ENCODE data around the gene KAT6B.

KAT6B gene

GRCh38 chr10:75072727-75073126 lies 246.3 kb downstream of the KAT6B start:
- TF ChIP-seq ZFX (IDR thresholded peaks at IDR 0.05; ENCODE audit: borderline replicate concordance) = no peak
- TF ChIP-seq CTCF (IDR thresholded peaks at IDR 0.05) = no peak
- no peak overlapping the region for H3K27ac ChIP-seq

DNA sequence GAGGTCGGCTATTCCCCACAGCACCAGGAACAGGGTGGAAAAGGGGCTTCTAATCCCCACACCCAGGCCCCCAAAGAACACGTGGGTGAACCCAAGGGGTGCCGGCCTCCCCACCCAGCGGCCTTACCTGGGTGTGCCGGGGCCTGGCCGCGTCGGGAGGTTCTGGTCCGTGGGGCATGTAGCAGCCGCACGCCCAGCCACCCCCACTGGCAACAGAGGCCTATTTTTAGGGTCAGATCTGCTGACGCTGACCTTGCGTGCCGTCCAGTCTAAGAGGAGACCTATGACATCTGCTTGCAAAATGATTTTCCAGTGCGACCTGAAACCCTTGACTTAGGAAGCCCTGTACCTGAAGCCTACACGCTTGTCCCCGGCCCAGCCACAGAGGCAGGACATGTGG lies 247.0 kb downstream of the KAT6B start:
- H3K27ac ChIP-seq = no peak overlapping the region
- no peak for TF ChIP-seq CTCF (IDR thresholded peaks at IDR 0.05)

GRCh38 chr10:75074711-75075445 lies 248.5 kb downstream of the KAT6B start:
- H3K27ac ChIP-seq = no peak overlapping the region
- TF ChIP-seq CTCF (IDR thresholded peaks at IDR 0.05) (no peak), ZFX (IDR thresholded peaks at IDR 0.05; ENCODE audit: borderline replicate concordance) (no peak)

- H3K27ac ChIP-seq = no peak overlapping the region
- TF ChIP-seq ZFX (IDR thresholded peaks at IDR 0.05; ENCODE audit: borderline replicate concordance) = no peak
- no peak for TF ChIP-seq CTCF (IDR thresholded peaks at IDR 0.05)
Measured at GRCh38 chr10:75076348-75076747, 249.9 kb downstream of the KAT6B start.

DNA sequence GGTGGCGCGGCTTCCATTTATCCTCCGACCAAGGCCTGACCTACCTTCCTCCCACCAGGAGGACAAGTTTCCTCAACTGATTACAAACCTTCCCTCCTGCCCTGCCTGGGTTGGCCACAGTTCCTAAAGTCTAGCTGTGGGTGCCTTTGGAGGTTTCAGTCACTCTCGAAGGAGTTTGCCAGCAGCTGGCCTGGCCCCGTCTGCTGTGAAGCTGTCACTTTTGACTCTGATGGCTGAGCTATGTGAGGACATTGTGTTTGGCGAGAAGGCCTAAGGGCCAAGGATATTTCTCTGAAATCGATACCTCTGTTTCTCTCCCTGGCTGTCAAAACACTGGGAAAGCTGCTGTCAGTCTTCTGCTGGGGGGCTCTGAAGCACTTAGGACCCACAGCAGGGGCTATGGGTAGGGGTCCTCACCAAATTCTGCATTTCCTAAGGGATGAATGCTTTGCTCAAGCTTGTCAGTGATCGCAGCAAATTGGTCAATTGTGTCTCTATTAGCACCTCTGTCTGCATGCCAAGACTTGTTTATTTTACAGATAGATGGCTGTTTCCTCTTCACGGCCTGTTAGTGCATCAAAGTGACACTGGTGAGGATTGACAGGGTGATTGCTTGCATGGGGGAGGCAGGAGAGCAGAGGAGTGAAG lies 253.2 kb downstream of the KAT6B start:
- no peak overlapping the region for H3K27ac ChIP-seq
- TF ChIP-seq ZFX (IDR thresholded peaks at IDR 0.05; ENCODE audit: borderline replicate concordance) (no peak), CTCF (IDR thresholded peaks at IDR 0.05) (no peak)

DNA sequence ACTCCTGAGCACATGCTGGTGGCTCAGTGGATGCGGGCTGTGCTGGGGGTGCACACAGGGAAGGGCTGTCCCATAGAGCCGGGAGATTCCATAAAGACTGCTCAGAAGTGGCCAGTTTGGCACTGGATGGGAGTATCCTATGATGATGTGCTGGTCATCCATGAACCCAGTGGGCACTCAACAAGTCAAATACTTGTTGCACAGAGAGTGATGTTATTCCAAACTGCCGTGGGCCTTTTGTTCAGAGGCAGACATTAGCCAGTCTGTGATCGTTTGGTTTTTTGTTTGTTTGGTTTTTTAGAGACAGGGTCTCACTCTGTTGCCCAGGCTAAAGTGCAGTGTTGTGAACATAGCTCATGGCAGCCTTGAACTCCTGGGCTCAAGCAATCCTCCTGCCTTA lies 254.2 kb downstream of the KAT6B start:
- H3K27ac ChIP-seq = no peak overlapping the region
- no peak for TF ChIP-seq CTCF (IDR thresholded peaks at IDR 0.05)
- no peak for TF ChIP-seq ZFX (IDR thresholded peaks at IDR 0.05; ENCODE audit: borderline replicate concordance)

DNA sequence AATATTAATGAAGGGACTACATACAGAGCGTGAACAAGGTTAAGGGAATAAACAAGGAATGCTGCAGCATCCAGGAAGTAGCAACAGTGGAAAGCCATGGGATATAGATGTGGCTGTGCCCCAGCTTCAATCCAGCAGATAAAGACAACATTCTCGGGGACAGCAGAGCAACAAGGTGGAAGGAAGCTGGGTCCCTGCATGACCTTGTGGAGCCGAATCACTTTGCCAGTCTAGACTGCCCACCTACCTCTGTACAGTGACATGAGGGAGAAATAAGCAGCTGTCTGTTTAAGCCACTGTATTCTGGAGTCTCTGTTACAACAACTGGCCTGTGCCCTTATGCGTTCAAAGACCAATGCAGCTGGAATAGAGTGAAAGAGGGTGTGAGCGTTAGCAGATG lies 255.0 kb downstream of the KAT6B start:
- no peak overlapping the region for H3K27ac ChIP-seq
- no peak for TF ChIP-seq ZFX (IDR thresholded peaks at IDR 0.05; ENCODE audit: borderline replicate concordance)

All from 22Rv1 (cell line).